CD4-positive, alpha-beta T cell treated with Interleukin-15 for 4 hours (primary cell): ENCODE data around the gene SCEL.
"Not testable (repeated sequence)": the region's sequence is repeated elsewhere in the genome, so short reads cannot be mapped to it uniquely, and the experiment has no call there.

ENCODE experiments used
- DNase-seq: peaks from one replicate; pipeline ENCODE4 v3.0.0-alpha.2; 2020; ENCODE audit warnings: low spot score

Gene SCEL

GRCh38 chr13:77662831-77663230 is 127.3 kb downstream of the SCEL start:
- not testable (repeated sequence) for DNase-seq

DNA sequence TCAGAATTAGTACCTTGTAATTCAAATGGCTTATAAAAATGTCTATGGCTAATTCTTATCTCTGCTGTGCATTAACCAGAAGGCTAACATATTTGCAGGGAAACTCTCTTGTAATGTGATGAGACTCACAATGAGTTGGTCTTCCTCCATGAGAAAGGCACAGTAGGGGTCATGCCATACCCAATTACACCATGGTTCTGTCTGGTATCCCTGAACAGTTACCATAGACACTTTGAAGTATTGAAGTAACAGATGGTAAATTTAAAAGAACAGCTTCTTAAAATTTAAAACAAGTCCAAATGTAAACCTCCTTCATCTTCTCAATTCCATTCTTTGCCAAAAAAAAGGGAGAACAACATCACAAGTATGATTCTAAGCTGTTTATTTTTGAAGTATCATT is 139.3 kb downstream of the SCEL start:
- DNase-seq, result no peak

GRCh38 chr13:77678691-77679235 is 143.3 kb downstream of the SCEL start:
- no peak for DNase-seq

- no peak for DNase-seq
Measured at GRCh38 chr13:77687799-77688198, 152.3 kb downstream of the SCEL start.

- no peak for DNase-seq
Measured at GRCh38 chr13:77691871-77692270, 156.4 kb downstream of the SCEL start.

DNA sequence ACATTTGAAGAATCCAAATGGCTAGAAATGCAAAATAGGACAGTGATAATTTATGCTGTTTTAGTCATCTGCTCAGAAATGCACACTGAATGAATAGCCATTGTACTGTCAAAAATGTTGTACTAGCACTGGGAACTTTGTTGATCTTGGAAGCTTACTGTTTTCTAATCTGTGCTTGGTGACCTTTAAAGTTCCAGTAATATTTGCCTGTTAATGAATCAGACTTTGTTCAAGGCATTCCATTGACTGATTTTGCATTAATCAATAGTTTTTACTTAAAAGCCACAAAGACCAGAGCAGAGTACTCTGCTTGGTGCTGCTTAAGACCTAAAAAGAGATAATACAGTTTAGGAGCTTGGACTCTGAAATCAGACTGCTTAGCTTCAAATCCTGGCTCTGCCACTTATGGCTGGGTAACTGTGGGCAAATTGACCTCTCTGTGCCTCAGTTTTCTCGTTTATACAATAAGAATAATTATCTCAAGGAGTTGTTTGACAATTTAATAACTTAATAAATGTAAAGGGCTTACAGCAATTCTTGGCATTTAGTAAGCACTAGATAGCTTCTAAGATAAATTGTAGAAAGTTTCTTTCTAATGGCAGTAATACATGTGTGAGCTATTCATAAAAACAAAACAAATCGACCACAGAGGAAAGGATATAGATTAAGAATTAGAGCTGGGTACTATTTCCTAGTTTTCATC is 157.4 kb downstream of the SCEL start:
- DNase-seq, result no peak

GRCh38 chr13:77693449-77693940 is 158.0 kb downstream of the SCEL start:
- DNase-seq, result no peak
